Activated CD8-positive, alpha-beta memory T cell treated with anti-CD3 and anti-CD28 coated beads for 48 hours (primary cell): ENCODE measurements around the gene DNAH10.
"Not testable (repeated sequence)": the region's sequence is repeated elsewhere in the genome, so short reads cannot be mapped to it uniquely, and the experiment has no call there.

Experiments
- DNase-seq, 3 experiments: peaks; one replicate each; pipeline ENCODE4 v3.0.0-alpha.2; 2020; ENCODE audit warnings: low read depth in 2 of 3, low spot score in 2 of 3

DNAH10 gene

GRCh38 chr12:123748161-123748560 lies 13.9 kb upstream of the DNAH10 start:
- DNase-seq, result no peak

- DNase-seq, result no peak
Observed at GRCh38 chr12:123748661-123749060, 13.4 kb upstream of the DNAH10 start.

GRCh38 chr12:123749355-123749754 lies 12.7 kb upstream of the DNAH10 start:
- DNase-seq, result no peak

- DNase-seq, result no peak
Observed at GRCh38 chr12:123750159-123750656, 11.9 kb upstream of the DNAH10 start.

GRCh38 chr12:123752046-123752445 lies 10.1 kb upstream of the DNAH10 start:
- no peak for DNase-seq

- DNase-seq, result no peak
Observed at GRCh38 chr12:123754041-123754772, 7.9 kb upstream of the DNAH10 start.

- no peak for DNase-seq
Observed at GRCh38 chr12:123757561-123757960, 4.5 kb upstream of the DNAH10 start.

GRCh38 chr12:123760267-123760938 lies 1.7 kb upstream of the DNAH10 start:
- DNase-seq, result no peak

- DNase-seq, result no peak
Observed at GRCh38 chr12:123762715-123763052, 583 bp downstream of the DNAH10 start.

GRCh38 chr12:123763093-123763492 lies 992 bp downstream of the DNAH10 start:
- no peak for DNase-seq

GRCh38 chr12:123764109-123764508 lies 2.0 kb downstream of the DNAH10 start:
- DNase-seq, result no peak

GRCh38 chr12:123765504-123766035 lies 3.5 kb downstream of the DNAH10 start:
- DNase-seq, result no peak

- peak in 1 of 3 experiments; percentile 3 for DNase-seq
Observed at GRCh38 chr12:123767613-123768012, 5.5 kb downstream of the DNAH10 start.

- no peak for DNase-seq
Observed at GRCh38 chr12:123771261-123771660, 9.2 kb downstream of the DNAH10 start.

GRCh38 chr12:123772074-123772473 lies 10.0 kb downstream of the DNAH10 start:
- DNase-seq, result no peak

- DNase-seq, result no peak
Observed at GRCh38 chr12:123773375-123773774, 11.3 kb downstream of the DNAH10 start.

- DNase-seq, result no peak
Observed at GRCh38 chr12:123779551-123779950, 17.4 kb downstream of the DNAH10 start.

GRCh38 chr12:123782997-123783792 lies 21.1 kb downstream of the DNAH10 start:
- DNase-seq, result no peak

- DNase-seq, result no peak
Observed at GRCh38 chr12:123787466-123787865, 25.4 kb downstream of the DNAH10 start.

GRCh38 chr12:123788541-123788940 lies 26.4 kb downstream of the DNAH10 start:
- DNase-seq, result no peak

GRCh38 chr12:123789422-123789821 lies 27.3 kb downstream of the DNAH10 start:
- not testable (repeated sequence) for DNase-seq
